ENCODE data around the gene ALDH4A1. TPM values are rescaled to one million over a fixed set of nuclear protein-coding genes. Genes with fewer than 3 reads are reported as not detected.

ALDH4A1 gene
- total RNA-seq, 1 experiment from 2014 or later, result 9.5 TPM

DNA sequence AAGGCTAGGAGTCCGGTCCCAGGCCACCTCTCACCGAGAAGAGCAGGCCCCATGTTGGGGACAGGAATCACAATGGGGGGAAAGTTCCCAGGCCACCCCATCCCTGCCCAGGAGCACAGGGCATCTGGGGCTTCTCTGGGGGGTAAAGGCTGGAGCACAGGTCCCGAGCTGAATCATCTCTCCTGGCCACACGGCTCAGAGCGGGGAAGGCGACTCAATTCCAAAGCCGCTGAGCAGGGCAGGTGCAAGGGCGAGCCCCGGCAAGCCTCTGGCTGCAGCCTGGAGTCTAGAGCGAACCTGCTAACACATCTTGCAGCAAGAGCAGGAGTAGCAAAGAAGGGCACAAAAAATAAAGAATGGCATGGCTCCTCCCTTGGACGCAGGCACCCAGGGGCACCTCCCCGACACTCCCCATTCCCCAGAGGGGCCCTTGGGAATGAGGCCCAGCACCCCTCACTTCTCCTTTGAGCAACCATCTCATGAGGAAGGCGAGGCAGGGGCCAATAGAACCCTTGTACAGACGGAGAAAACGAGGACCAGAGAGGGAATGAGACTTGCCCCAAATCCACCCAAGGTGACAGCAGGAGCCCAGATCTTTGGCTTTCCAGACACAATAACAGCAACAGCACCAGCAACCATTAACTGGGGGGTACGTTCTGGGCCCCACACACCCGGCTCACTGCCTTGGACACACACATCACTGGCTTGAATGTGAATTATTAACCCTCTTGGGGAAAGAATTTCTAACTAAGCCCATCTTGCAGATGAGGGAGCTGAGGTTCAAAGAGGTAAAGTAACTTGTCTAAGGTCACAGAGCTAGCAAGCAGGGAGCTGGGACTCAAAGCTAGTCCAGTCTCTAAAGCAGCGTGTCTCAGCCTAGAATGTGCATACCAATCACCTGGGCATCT lies 20.7 kb upstream of the ALDH4A1 start:
- DNase-seq (ENCODE audit: low read depth), result no peak

DNA sequence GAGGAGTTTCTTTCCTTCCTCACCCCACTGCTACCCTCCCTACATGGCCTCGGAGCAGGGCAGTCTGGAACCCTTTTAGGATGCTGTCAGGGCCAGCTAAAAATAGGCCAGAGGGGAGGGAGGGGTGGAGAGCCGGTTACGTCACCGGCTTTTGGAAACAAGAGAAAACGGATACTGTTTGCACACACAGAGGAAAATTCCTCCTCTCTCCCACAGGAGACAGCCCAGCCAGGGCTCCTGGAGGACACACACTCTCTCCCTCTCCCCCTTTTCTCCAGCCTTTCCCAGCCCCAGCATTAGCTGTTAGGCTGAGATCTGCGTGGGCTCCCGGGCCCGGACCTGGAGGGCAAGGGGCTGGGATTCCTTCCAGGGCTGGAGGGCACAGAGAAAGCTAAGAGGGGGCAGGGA lies 20.0 kb upstream of the ALDH4A1 start:
- peak; percentile 85 for DNase-seq (ENCODE audit: low read depth)

DNA sequence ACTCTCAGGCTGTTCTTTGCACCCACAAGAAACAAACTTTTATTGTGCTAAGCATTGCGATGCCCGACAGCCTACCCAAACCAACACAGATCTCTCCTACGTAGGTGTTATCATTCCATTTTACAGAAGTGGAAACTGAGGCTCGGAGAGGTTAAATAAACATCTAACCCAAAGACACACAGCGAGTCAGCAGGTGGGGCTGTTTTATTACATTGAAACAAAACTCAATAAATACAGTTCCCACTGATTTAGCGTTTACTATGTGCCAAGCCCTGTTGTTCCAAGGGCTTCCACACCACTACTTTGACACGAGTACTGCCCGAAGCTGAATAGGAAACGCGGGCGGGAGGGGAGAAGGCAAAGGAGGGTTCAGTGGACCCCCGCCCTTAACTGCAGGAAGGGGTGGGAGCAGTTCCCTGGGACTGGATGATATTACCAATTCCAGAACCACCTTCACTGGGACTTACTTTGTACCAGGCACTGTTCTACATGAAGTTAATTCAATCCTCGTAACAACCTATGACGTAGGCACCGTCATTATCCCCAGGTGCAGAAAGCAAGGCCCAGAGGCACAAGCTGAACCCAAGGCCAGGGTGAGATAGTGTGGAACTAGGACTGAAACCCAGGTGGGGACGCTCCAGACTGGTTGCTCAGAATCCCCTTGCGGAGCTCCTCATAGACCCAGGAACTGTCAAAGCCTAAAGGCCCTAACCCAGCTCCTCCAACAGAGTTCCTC lies 19.3 kb upstream of the ALDH4A1 start:
- no peak for DNase-seq (ENCODE audit: low read depth)

DNA sequence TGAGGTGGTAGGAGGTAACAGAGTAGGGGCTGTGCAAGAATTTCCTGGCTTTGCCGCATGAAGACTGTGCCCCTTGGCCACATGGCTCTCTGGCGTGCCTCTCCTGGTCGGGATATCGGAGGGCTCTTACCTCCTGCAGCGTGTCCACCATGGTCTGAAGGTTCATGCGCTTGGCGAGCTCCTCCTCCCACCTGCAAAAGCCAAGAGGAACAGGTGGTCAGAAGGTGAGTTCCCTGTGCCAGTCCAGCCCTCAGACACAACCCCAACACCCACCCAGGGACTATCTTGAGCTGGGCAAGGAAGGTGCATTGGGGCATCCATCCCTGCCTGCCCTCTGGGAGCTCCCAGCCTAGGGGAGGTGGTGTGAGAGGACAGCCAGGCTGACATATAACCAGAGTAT lies 18.6 kb upstream of the ALDH4A1 start:
- DNase-seq (ENCODE audit: low read depth), result no peak

DNA sequence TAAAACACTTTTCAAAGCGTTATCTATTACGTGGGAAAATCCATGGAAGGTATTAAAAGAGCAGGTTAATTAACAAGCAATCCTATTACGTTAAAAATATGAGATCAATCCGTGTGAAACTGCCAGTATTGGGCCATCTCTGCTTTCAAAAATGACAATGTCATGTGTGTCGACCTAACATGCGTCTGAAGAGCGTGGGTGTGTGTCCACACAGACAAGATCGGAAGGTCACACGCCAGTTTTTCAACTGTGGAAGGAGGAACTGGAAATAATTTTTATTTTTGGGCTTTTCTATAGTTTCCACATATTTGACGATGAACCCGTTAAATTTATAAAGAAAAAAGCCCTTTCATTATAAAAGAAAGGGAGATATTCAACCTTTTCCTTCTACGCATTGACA lies 17.6 kb upstream of the ALDH4A1 start:
- DNase-seq (ENCODE audit: low read depth), result no peak

DNA sequence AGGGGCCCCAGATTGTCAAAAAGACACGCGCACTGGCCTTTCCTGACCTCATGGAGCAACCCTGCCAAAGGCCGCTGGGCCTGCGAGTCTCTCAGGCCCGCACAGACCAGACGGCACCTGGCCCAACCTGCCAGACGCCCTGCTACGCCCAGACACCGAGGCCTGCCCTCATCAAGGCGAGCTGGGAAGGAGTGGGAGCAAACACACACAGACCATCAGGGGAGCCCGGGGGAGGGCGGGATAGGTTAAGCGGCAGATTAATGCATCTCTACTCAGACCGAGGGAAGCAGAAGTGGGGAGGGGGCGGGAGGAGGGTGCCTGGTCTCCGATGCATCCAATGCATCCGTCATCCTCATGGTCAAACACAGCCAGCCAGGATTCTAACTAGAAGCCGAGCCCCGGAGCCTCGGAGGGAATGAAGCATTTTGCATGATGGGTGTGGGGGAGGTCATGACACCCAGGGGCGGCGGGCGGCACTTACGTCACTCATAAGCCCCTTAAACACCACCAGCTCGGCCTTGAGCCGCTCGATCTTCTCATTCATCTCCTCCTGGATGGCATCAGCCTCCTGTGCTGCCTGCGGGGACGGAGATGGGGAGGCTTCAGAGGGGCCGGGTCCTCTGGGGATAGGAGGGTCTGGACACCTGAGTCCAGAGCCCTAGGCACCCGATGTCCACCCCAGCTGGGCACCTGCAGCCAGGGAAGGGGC lies 17.0 kb upstream of the ALDH4A1 start:
- no peak for DNase-seq (ENCODE audit: low read depth)

DNA sequence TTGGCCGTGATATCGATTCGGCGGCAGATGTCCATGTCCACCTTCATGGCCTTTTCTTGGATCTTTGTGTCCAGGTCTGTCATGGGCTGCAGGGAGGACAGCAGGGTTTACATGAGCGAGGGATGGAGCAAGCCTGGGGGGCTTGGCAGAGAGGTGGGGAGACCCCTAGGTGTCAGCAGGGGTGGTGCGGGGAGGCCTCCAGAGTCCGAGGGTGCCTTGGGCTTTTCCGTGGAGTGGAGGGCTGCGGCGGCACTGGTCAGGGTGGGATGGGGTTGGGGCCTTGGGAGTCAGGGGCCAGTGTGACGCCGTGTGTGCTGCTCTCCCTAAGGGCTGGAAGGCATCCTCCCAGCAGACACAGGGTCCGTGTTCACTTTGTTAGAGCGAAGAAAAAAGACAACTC lies 16.1 kb upstream of the ALDH4A1 start:
- no peak for DNase-seq (ENCODE audit: low read depth)

DNA sequence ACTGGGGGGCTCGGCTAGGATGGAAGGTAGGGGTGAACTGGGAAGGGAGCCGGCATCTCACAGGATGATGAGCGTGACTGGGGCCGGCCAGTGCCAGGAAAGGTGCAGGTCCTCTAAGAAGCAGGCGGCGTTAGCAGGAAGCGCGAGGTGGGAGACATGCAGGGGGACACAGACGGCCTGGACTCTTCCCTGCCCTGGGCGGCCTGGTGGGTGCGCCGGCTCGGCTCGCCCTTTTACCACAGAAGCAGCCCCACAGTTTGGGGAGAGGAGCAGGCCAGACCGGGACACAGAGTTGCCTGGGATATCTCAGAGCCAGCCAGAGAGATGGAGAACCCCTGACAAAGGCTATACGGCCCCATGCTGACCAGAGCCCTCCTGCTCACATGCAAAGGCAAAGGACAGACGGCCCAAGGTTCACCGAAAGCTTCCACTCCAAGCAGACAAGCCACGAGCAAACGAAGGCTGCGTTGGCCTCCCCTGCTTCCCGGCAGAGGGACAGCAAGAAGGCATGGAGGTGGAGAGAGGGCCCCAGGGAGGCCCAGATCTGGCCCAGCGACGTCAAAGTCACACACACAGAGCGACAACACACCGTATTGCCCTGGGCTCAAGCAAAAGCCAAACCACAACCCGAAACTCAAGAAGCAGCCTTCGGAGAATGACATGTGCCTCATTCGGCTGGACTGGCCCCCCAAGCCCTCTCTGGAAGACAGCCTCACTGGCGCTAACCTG lies 14.9 kb upstream of the ALDH4A1 start:
- no peak for DNase-seq (ENCODE audit: low read depth)

DNA sequence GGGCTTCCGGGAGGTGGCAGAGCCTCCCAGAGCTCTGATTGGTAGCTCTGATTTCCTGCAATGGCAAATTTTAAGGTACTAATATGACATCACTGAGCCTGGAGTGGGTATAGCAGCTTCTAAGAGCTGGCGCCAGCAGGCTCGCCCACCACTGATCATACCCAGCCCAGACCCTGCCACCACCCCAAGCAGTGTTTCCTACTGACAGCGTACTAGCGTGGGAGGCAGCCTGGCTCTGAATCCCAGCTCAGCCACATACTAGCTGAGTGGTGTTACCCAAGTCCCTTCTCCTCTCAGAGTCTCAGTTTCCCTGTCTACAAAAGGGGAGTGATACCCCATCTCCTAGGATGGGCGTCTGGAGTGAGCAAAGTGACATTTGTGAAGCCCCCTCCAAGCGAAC lies 13.0 kb upstream of the ALDH4A1 start:
- no peak for DNase-seq (ENCODE audit: low read depth)

DNA sequence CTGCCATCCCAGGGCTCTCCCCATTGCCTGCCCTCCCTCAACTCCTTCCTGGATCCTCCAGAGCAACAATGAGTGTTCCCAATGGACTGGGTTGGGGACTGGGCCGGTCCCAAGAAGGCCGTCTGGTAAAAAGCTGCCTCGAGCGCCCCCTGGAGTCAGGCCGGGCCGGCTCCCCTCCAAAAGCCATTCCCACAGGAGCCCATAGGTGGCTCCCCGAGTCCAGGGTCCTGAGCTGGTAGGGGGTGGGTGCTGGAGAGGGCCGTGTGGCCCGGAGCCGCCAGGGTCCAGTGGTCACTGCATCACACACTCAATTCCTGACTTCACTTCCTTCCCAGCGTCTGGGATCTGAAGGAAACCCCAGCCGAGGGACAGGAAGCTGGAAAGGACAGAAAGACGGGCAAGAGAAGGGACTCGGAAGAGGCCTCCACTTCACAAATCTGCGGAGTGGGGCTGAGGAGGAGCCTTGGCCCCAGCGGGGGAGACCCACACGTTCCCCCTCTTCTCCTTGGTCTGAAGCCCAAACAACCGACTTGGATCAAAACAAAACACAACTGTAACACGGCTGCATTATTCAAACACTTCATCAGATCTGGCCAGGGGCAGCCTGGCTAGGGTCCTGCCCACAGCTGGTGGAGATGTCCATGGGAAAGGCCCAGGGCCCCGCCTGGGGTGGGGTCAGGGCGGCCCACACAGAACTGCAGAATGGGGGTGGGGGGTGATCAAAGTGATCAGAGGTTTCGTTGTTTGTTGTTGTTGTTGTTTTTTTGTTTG lies 10.9 kb upstream of the ALDH4A1 start:
- DNase-seq (ENCODE audit: low read depth), result peak; percentile 86

DNA sequence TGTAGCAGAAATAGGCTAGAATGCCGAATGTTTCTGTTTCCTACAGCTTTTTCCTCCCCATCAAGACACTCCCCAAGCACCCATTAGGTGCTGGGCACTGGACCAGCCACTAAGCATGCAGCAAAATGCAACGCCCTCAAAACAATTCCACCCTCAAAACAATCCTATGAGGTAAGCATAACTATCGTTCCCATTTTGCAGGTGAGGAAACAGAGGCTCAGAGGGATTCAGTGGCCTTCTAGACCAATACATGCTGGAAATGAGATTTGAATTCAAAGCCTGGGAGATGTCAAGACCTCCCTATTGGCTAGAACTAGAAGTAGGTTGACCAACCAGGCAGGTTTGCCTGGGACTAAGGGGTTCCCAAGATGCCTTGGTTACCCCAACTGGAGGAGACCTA lies 10.2 kb upstream of the ALDH4A1 start:
- no peak for DNase-seq (ENCODE audit: low read depth)

DNA sequence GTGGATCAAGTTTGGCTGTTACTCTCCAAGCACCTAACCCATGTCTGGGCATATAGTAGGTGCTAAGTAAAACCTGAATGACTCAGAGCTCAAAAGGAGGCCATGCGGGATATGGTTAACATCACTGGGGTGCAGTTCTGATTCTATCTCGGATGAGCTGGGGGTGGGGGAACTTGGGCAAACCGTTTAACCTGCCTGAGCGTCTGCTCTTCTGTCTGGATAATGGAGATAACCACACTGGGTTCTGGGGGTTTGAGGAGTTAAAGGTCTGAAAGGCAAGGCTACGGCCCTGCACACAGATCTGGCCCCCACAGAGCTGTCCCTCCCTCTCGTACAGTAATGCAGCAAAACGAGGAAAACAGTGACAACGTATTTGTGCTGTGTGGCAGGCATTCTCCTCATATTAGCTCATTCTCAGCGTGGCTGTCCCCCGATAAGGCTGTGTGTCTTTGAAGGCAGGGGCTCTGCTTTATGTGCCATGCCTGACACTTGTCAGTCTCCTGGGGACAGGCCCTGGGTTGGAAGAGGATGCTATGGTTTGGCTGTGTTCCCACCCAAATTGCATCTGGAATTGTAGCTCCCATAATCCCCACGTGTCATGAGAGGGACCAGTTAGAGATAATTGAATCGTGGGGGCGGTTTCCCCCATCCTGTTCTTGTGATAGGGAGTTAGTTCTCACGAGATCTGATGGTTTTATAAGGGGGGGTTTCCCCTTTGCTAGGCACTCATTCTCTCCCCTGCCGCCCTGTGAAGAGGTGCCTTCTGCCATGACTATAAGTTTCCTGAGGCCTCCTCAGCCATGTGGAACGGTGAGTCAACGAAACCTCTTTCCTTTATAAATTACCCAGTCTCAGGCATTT lies 6.8 kb upstream of the ALDH4A1 start:
- DNase-seq (ENCODE audit: low read depth), result no peak

DNA sequence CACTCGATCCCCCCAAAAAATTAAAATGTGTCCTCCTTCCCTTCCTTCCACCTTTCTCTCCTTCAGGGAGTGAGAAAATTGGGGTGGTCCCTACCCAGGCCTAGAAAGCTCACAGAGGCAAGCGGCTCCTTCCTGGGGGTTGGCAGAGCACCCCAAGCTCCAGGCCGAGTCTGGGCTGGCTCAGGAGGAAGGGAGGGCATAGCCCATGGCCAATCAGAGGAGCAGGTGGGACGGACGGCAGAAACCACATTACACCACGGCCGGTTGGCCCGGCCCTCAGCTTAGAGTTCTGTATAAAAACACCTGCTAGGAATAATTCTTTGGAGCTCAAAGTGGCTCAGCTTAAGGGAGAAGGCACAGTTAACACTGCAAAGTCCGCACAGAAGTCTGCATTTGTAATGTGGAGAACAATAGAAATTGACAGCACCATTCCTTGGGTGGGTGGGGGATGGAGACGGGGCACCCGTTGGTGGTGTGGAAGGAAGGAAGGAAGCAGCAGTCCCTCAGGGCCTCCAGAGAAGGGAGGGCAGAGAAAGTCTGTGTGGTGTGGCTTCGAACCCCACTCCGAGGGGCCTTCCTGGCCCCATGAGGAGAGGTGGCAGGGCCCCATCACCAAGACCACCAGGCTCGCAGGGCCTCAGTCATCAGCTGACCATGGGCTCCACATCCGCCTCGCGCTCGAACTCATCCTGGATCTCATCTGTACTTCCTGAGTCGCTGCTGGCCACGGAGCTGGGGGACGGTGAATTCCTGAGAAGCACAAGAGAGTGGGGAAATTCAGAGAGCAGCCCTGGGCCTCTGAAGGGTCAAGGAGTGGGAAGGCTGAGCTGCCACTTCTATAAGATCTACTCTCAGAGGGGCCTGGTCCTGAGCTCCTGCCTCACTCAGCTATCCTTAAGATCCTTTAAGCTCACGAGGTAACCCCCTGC lies 5.8 kb upstream of the ALDH4A1 start:
- no peak for DNase-seq (ENCODE audit: low read depth)

DNA sequence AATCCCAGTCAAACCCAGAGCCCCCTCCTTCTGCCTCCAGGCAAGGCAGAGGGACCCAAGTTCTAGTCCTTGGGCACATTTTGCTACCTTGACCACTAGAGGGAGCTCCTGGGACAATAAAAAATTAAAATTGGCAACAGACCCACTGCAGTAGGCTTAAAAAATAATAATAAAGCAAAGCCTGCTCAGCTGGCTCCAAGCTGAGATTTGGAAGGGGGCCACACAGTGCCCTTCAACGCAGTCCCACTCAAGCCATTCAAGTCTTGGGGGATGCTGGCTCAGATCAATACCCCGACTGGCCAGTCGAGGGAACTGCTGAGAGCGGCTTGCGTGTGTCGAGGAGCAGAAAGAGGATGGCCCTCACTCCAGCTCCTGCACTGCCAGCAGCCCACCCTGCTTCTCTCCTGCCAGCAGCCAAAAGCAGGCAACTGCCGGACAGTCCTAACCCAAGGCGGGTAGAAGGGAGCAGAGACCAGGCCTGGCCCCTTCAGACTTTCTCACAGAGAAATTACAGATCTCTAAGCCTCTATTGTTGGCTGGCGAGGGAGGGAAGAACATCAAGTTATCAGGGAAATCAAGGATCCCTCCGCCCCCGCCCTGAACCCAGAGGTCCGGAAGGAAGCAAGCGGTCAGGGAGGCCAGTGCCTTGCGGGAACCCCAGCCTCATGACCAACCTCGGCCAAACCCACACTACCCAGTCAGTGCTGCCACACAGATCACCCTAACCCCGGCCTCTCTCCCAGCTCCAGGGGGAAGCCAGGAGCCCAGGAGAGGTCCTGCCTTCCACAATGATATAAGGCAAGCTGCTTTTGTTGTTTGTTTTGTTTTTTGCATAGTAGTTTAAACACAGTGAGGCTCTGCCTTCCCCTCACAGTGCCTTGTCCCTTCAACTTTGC lies 4.9 kb upstream of the ALDH4A1 start:
- DNase-seq (ENCODE audit: low read depth), result peak; percentile 55

DNA sequence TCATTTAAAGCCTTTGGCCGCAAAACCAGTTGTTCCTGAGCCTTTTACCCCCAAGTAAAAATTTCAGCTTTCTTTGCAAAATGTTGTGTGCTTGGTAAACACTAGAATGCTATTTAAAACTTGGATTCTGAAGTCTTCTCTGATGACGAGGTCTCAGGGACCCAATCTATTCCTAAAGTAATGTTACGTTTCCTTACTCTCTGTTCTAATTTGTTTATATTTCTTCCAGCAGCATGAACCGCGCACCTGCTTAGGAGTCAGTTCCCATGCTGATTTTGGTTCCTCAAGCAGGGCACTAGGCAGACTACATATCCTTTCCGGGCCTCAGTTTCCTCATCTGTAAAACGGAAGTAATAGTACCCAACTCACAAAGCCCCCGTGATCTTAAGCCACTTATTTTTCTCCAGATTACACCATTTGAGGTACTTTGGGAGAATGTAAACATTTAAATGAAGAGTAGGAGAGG lies 969 bp upstream of the ALDH4A1 start:
- no peak for DNase-seq (ENCODE audit: low read depth)

DNA sequence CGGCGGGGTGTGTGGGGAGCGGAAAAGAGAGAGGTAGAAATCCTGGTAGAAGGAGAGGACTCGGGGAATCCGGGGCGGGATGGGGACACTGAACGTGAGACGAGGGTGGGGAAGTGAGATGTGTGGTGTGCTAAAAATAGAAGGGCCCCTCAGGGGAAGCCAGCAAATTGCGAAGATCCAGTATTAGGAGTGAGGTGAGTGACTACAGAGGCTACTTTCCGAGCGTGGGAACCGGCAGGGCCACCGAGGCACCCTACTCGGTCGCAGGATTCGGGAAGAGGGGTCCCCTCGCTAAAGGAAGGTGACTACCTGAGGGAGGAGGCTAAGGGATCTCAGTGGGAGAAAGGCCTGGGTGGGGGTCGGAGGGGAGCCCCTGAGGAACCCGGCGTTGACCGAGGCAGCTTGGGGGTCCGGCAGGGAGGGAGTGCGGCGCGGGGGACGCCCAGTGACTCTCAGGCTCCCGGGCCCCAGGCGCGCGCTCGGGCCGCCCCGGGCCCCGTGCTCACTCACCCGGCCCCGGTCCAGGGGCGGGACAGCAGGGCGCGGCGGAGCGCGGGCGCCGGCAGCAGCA lies 318 bp downstream of the ALDH4A1 start:
- peak; percentile 41 for DNase-seq (ENCODE audit: low read depth)
